ENCODE measurements around the gene PLPPR5.

Gene PLPPR5

DNA sequence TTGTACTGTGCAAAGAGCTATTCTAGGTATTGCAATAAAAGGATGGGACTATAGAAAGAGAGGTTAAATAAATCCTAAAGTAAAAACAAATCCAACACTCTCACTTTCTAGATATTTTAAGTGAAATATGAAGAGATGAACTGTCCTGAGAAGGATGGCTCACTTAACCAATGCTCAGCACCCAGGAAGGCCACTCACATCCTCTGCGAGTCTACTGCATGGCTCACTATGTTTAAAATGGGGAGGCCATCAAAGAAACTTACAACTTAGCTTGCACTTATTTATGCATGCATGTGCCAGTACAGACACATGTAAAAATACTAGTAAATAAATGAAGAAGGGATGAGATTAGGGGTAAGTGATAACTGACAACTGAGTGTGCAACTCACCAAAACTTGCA, 37.5 kb downstream of the PLPPR5 start:
- no peak for FAIRE-seq

DNA sequence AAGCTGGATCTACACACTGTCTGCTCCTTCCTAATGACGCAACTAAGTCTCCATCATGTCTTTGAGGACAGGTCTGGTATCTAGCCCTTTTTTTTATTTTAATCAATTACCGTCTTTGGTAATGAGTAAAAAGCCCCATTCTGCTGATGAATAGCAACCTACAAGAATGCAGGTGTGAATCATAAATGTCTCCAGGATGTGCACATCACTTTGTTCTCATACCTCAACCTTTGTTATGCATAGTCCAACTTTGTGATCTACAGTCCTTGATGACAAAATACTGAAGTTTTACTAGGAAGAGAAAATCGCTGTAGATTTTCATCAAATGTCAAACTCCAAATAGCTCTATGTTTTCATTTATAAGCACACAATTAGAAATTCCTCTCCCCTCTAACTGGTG, 39.3 kb downstream of the PLPPR5 start:
- no peak for FAIRE-seq

GRCh38 chr1:98964198-98964597, 40.5 kb downstream of the PLPPR5 start:
- FAIRE-seq: no peak

- FAIRE-seq: no peak
Observed at GRCh38 chr1:98963064-98963758, 41.5 kb downstream of the PLPPR5 start.

GRCh38 chr1:98962156-98962555, 42.5 kb downstream of the PLPPR5 start:
- FAIRE-seq: no peak

GRCh38 chr1:98949621-98950020, 55.0 kb downstream of the PLPPR5 start:
- FAIRE-seq: no peak

DNA sequence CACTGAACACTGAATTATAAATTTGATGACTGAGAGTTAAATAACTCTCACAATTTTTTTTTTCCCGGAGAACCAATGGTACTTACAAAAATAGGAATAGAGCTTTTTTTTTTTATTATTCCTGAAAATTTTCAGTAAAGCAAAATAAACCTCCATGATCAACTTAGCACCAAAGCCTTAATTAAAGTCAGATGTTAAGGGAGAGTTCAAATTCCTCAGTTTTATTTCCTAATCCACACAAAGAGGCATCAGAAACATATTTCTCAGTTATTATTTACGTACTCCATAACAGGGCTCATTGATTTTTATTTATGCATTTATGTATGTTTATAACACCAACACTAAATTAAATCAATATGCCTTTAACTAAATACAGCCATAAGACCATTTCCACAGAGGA, 55.5 kb downstream of the PLPPR5 start:
- no peak for FAIRE-seq

DNA sequence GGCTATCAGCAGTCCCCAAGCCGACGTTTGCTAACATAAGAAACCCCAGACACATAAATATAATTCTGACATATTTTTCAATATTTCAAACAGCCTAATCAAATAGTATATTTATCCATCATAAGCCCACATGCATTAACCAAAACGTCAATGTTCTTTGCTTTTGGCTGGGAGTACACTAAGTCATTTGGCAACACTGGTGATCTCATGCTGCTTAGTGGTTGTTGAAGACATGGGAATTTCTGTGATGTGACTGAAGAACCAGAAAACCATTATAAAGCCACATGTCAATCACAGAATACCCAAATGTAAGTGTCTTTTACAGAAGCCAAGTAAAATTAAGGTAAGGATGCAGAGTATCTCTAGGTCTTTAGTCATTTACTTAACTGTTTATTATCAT, 57.6 kb downstream of the PLPPR5 start:
- FAIRE-seq: no peak

- no peak for FAIRE-seq
Observed at GRCh38 chr1:98940722-98941079, 64.0 kb downstream of the PLPPR5 start.

GRCh38 chr1:98940069-98940721, 64.5 kb downstream of the PLPPR5 start:
- FAIRE-seq: no peak

DNA sequence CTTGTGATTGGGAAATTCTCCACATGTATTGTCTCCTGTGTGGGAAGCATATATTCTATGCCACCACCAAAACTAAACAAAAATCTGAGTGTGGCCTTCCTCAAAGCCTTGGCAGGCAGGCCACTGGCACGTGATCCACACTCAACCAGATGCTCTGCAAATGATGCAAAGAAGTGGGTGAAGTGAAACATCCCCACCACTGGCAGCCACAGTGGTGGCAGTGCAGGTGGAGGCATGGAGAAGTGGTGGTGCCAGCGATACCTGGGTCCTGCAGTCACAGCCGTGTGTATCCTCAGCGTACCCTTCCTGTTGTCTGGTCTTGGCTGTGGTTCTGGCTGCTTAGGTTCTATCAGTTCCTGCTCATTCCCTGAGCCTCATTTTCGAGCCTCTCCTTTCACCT, 65.2 kb downstream of the PLPPR5 start:
- no peak for FAIRE-seq

GRCh38 chr1:98937347-98937746, 67.3 kb downstream of the PLPPR5 start:
- no peak for FAIRE-seq

- FAIRE-seq: no peak
Observed at GRCh38 chr1:98932184-98932583, 72.5 kb downstream of the PLPPR5 start.

DNA sequence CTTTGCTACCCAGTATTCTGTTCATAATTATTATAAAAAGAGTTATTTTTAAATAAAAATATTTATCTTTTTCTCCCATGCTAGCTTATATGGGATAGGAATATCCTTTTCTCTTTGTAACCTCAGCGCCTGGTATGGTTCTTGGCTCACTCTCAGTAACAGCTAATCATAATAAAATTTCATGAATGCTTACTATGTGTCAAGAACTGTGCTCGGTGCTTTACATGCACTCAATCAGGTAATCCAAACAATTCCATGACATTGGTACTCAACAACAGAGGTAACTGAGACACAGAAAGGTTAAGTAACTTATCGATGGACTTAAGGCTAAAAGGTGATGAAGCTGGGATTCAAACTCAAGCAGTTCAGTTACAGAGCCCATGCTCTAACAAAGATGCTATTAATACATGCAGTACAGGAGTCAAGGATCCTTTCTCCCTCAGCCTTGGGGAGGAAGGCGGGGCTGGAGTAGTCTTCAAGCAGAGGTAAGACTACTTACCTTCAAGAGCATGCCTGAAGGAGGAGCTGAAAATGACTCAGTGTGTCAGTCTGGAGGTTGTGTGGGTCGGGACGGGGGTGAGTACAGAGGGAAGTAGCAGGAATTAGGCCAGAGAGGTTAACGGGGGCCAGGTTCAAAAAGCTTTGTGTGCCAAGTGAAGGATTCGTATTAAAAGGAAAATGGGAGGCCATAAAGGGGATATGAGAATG, 73.4 kb downstream of the PLPPR5 start:
- FAIRE-seq: no peak

DNA sequence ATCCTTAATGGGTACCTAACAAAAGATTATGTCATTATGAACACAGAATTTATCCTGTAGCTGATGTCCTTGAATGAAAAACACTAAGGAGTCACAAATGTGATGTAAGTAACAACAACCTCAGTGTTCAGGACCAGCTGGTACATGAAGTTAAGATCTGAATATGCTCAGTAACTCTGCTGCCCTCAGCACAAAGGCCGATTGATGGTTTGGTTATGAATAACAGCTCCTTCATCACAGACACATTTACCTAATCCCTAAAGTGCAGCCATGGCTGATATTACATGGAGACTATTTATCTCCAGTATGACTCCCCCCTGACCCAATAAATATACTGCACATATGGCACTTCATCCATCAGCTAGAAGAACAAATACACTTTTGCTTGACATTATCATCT, 75.2 kb downstream of the PLPPR5 start:
- FAIRE-seq: no peak

DNA sequence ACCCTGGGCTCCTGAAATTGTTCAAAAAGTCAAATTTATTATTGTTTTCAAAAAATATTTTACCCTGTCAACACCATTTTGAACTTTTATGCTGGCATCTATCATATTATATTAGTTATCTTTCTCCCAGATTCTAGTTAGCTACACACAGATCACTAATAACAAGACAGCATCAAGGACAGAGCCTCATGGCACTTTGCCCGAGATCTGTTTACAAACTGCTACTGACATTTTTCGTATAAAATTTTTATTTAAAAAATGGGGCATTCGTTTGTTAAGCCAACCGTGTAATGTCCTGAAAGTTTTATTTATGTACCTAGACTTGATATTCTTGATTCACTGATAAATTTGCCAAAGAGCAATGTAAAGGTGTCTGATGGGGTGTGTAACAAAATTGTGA, 78.1 kb downstream of the PLPPR5 start:
- FAIRE-seq: no peak

GRCh38 chr1:98924977-98925376, 79.7 kb downstream of the PLPPR5 start:
- FAIRE-seq: no peak

GRCh38 chr1:98923667-98924066, 81.0 kb downstream of the PLPPR5 start:
- FAIRE-seq: no peak

DNA sequence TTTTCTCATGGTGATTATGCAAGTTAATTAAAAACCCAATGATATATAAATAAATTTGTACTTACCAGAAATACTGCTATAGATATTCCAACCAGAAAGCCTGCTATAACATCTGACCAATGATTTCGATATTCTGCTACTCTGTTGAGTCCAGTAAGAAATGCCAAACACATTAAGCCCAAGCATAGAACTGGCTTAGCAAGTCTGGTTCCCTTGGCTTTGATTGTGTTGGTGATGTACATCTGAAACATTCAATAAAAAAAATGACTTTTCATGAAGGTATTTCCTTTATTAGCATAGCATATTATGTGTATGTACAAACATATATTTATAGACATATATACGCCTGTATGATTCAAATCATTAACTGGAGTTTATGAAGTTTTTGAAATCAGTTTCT, 82.8 kb downstream of the PLPPR5 start:
- no peak for FAIRE-seq

DNA sequence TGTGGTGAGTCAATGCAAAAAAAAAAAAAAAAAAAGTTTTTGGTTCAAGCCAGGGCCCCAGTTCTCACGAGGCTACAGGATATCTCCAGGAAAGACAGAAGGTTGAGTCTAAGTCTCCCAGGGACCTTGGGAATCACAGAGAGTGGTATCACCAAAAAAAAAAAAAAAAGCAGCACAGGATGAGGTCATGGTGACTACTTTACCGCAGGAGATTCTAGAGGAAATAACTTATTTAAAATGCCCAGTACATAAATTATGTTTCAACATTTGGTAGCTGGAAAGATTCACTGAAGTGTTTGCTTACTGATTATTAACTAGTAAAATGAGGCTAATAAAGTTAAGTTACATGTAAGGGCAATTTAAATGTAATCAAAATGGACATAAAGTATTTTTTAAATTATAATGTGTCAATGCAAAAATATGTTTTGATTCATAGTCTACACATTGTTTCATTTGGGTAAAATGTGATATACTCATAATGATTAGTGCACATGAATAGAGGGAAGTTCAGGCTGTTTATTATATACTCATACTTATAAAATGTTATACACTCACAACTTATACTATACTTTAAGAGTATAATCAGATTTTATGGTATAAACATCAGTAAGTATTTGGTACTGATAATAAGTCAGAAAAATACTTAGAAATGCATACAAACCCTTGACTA, 84.1 kb downstream of the PLPPR5 start:
- FAIRE-seq: no peak

DNA sequence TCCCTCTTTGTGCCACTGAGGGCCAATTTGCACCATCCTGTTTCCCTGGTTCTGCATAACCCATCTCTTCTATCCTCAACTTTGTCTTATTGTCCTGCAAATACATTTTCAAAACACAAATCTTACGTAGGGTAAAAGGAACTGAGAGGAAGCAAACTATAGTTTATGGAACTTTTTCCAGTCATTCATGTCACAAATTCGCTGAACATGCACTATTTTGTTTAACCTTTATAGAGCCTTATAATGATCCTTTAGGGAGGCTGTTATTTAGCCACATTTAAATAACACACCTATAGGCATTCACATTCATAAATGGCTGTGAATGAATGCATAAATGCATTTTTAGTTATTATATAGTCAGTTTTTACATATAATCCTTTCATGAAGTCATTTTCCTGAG, 85.0 kb downstream of the PLPPR5 start:
- no peak for FAIRE-seq

- no peak for FAIRE-seq
Observed at GRCh38 chr1:98919211-98919610, 85.5 kb downstream of the PLPPR5 start.

- no peak for FAIRE-seq
Observed at GRCh38 chr1:98914547-98914946, 90.1 kb downstream of the PLPPR5 start.

- FAIRE-seq: no peak
Observed at GRCh38 chr1:98910827-98911226, 93.8 kb downstream of the PLPPR5 start.

Measured in TTC549 (cell line).